GM19043 (cell line): ENCODE measurements around the gene BLOC1S3.
"Not testable (repeated sequence)": the region's sequence is repeated elsewhere in the genome, so short reads cannot be mapped to it uniquely, and the experiment has no call there.

Source experiments
- ATAC-seq: cut with Tn5 transposase; IDR thresholded peaks from one replicate; pipeline ENCODE4 v1.9.1; 2021; ENCODE audit warnings: low read depth; ENCODE audit not compliant: unreplicated experiment

The BLOC1S3 gene

DNA sequence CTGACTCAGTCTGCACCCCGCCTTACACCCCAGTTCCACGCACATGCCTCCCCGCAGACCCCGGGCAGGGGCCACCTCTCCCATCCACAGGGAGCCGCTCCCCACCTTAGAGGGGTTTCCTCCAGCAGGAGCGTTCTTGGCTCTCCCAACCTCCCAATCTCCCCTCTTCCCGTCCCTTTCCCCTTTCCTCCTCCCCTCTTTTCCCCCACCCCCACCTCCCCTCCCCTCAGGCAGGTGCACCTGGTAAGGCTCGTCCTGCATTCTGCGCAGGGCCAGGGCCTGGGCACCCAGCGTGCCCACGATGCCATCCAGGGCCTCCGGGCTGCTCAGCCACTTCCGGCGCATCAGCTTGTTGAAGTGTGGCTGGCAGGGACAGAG is 39.4 kb downstream of the BLOC1S3 start:
- no peak for ATAC-seq

DNA sequence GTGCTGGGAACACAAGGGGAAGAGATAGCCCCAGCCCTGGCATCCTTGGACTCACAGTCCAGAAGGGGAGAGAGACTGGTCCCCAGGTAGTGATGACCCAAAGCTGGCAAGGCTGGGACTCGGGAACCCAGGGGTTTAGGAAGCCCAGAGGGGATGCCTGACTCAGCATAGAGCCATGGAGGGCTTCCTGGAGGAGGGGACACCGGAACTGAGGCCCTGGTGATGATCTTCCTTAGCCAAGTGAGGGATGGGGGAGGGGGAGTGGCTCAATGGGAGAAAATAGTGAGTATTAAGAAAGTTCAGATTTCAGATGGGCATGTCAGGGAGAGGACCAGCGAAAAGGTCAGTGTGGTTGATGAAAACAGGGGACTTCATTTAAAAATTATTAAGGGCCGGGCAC is 39.8 kb downstream of the BLOC1S3 start:
- ATAC-seq: no peak

DNA sequence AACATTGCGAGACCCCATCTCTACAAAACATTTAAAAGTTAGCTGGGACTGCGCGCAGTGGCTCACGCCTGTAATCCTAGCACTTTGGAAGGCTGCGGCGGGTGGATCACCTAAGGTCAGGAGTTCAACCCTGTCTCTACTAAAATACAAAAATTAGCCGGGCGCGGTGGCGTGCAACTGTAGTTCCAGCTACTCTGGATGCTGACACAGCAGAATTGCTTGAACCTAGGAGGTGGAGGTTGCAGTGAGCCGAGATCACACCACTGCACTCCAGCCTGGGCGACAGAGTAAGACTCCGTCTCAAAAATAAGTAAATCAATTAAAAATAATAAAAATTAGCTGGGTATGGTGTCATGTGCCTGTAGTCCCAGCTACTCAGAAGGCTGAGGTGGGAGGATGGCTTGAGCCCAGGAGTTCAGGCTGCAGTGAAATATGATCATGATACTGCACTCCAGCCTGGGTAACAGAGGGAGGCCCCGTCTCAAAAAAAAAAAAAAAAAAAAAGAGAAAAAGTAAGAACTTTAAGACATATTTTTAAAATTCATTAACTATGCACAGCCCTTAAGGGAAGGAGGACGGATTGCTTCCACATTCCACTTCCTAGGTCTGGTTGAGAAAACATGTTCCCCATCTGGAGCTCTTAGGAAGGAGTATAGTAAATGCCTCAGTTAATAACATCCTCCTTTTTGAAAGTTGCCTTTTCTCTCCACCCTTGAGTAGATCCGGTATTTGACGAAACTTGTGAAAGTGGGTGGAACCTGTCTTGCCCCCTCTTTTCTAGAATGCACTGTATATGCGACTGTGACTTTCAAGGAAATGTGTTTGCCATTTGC is 40.5 kb downstream of the BLOC1S3 start:
- ATAC-seq: no peak

GRCh38 chr19:45222724-45223123 is 44.1 kb downstream of the BLOC1S3 start:
- ATAC-seq: no peak

DNA sequence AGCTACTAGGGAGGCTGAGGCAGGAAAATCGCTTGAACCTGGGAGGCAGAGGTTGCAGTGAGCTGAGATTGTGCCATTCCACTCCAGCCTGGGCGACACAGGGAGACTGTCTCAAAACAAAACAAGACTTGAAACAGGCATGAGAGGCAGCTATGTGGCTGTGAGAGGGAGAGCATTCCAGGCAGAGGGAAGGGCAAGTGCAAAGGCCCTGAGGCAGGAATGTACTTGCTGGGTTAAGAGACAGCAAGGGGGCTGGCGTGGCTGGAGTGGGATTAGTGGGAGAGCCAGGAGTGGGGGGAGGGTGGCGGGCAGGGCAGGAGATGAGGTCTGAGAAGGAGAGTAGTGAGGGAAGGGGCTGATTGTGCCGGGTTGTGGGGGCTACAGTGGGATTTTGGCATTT is 45.3 kb downstream of the BLOC1S3 start:
- ATAC-seq: no peak

GRCh38 chr19:45224645-45225044 is 46.1 kb downstream of the BLOC1S3 start:
- ATAC-seq: no peak

- not testable (repeated sequence) for ATAC-seq
These were observed 50.5 kb downstream of the BLOC1S3 start for GRCh38 chr19:45229056-45229455.
